ENCODE results near the gene CDH22. TPM values are rescaled to one million over a fixed set of nuclear protein-coding genes. Genes with fewer than 3 reads are reported as not detected.

Gene CDH22
- total RNA-seq, 1 experiment from 2014 or later: under 0.01 TPM

- no peak for DNase-seq (ENCODE audit: low read depth)
These were observed 135.8 kb downstream of the CDH22 start for GRCh38 chr20:46172455-46172854.

GRCh38 chr20:46171909-46172308 is 136.4 kb downstream of the CDH22 start:
- no peak for DNase-seq (ENCODE audit: low read depth)

- DNase-seq (ENCODE audit: low read depth): no peak
These were observed 136.8 kb downstream of the CDH22 start for GRCh38 chr20:46171476-46171875.

- no peak for DNase-seq (ENCODE audit: low read depth)
These were observed 138.8 kb downstream of the CDH22 start for GRCh38 chr20:46169245-46170171.

- DNase-seq (ENCODE audit: low read depth): no peak
These were observed 139.9 kb downstream of the CDH22 start for GRCh38 chr20:46168438-46168837.

GRCh38 chr20:46167080-46167479 is 141.2 kb downstream of the CDH22 start:
- DNase-seq (ENCODE audit: low read depth): no peak

GRCh38 chr20:46164254-46164653 is 144.0 kb downstream of the CDH22 start:
- DNase-seq (ENCODE audit: low read depth): no peak

- DNase-seq (ENCODE audit: low read depth): no peak
These were observed 146.4 kb downstream of the CDH22 start for GRCh38 chr20:46161921-46162320.

- DNase-seq (ENCODE audit: low read depth): no peak
These were observed 147.6 kb downstream of the CDH22 start for GRCh38 chr20:46160661-46161060.

GRCh38 chr20:46159101-46159897 is 149.0 kb downstream of the CDH22 start:
- DNase-seq (ENCODE audit: low read depth): no peak

- DNase-seq (ENCODE audit: low read depth): no peak
These were observed 149.8 kb downstream of the CDH22 start for GRCh38 chr20:46158476-46158987.

GRCh38 chr20:46157625-46158024 is 150.7 kb downstream of the CDH22 start:
- no peak for DNase-seq (ENCODE audit: low read depth)

GRCh38 chr20:46157076-46157592 is 151.2 kb downstream of the CDH22 start:
- no peak for DNase-seq (ENCODE audit: low read depth)

- DNase-seq (ENCODE audit: low read depth): no peak
These were observed 152.2 kb downstream of the CDH22 start for GRCh38 chr20:46156065-46156464.

- DNase-seq (ENCODE audit: low read depth): no peak
These were observed 153.5 kb downstream of the CDH22 start for GRCh38 chr20:46154796-46155195.

GRCh38 chr20:46154305-46154704 is 154.0 kb downstream of the CDH22 start:
- no peak for DNase-seq (ENCODE audit: low read depth)

- DNase-seq (ENCODE audit: low read depth): no peak
These were observed 155.3 kb downstream of the CDH22 start for GRCh38 chr20:46152824-46153586.

GRCh38 chr20:46151936-46152335 is 156.4 kb downstream of the CDH22 start:
- no peak for DNase-seq (ENCODE audit: low read depth)

- DNase-seq (ENCODE audit: low read depth): no peak
These were observed 157.4 kb downstream of the CDH22 start for GRCh38 chr20:46150943-46151342.

- no peak for DNase-seq (ENCODE audit: low read depth)
These were observed 159.7 kb downstream of the CDH22 start for GRCh38 chr20:46148313-46149208.
